Measurements from ENCODE around the gene RFX4.

RFX4 gene

GRCh38 chr12:106644335-106645073, 61.7 kb downstream of the RFX4 start:
- TF ChIP-seq CTCF (IDR thresholded peaks at IDR 0.05; ENCODE audit: borderline replicate concordance, control extremely low read depth, extremely low read depth, insufficient read depth, missing control alignments): no peak
- in situ Hi-C loops (cut with MboI; ENCODE audit: low sequenced_read_pairs, unreplicated experiment): no loop called here
- no peak for DNase-seq (ENCODE audit: low spot score)

GRCh38 chr12:106645074-106645421, 62.2 kb downstream of the RFX4 start:
- TF ChIP-seq CTCF (IDR thresholded peaks at IDR 0.05; ENCODE audit: borderline replicate concordance, control extremely low read depth, extremely low read depth, insufficient read depth, missing control alignments): no peak
- in situ Hi-C loops (cut with MboI; ENCODE audit: low sequenced_read_pairs, unreplicated experiment): no loop called here
- DNase-seq (ENCODE audit: low spot score): no peak

- in situ Hi-C loops (cut with MboI; ENCODE audit: low sequenced_read_pairs, unreplicated experiment): no loop called here
Observed at GRCh38 chr12:106645465-106646330, 62.9 kb downstream of the RFX4 start.

GRCh38 chr12:106646472-106646871, 63.7 kb downstream of the RFX4 start:
- in situ Hi-C loops (cut with MboI; ENCODE audit: low sequenced_read_pairs, unreplicated experiment): no loop called here
- no peak for TF ChIP-seq CTCF (IDR thresholded peaks at IDR 0.05; ENCODE audit: borderline replicate concordance, control extremely low read depth, extremely low read depth, insufficient read depth, missing control alignments)
- no peak for DNase-seq (ENCODE audit: low spot score)

More at GRCh38 chr12:106645465-106646330, 62.9 kb downstream of the RFX4 start:
- DNase-seq (ENCODE audit: low spot score): no peak
- TF ChIP-seq CTCF (IDR thresholded peaks at IDR 0.05; ENCODE audit: borderline replicate concordance, control extremely low read depth, extremely low read depth, insufficient read depth, missing control alignments): no peak

- in situ Hi-C loops (cut with MboI; ENCODE audit: low sequenced_read_pairs, unreplicated experiment): no loop called here
- TF ChIP-seq CTCF (IDR thresholded peaks at IDR 0.05; ENCODE audit: borderline replicate concordance, control extremely low read depth, extremely low read depth, insufficient read depth, missing control alignments): no peak
Observed at GRCh38 chr12:106647793-106648514, 65.2 kb downstream of the RFX4 start.

GRCh38 chr12:106648736-106649135, 65.9 kb downstream of the RFX4 start:
- no peak for DNase-seq (ENCODE audit: low spot score)
- TF ChIP-seq CTCF (IDR thresholded peaks at IDR 0.05; ENCODE audit: borderline replicate concordance, control extremely low read depth, extremely low read depth, insufficient read depth, missing control alignments): no peak
- in situ Hi-C loops (cut with MboI; ENCODE audit: low sequenced_read_pairs, unreplicated experiment): no loop called here

More at GRCh38 chr12:106647793-106648514, 65.2 kb downstream of the RFX4 start:
- DNase-seq (ENCODE audit: low spot score): no peak
